Tibial artery (tissue), 4 donors: ENCODE results near the gene RIMS1.

ENCODE experiments used
- DNase-seq, 2 donors: peaks; one replicate each; pipeline ENCODE4 v3.0.0-alpha.2; 2019
- H3K27ac ChIP-seq, 2 donors: fragments of 200-600 bp; sonication (generic) in 1 of 2; 1 replicate in 1 of 2; 2 replicates in 1 of 2; pipeline ENCODE4 v1.5.1; 2018 to 2019; ENCODE audit warnings: mild to moderate bottlenecking in 1 of 2
- H3K27me3 ChIP-seq, 2 donors: fragments of 200-600 bp; sonication (generic) in 1 of 2; one replicate each; pipeline versions ENCODE4 v1.5.1 to v1.6.0; 2016 to 2019
- H3K36me3 ChIP-seq, 3 donors: fragments of 200-600 bp; sonication (generic) in 2 of 3; one replicate each; pipeline ENCODE4 v1.5.1; 2016 to 2019; ENCODE audit warnings: mild to moderate bottlenecking in 2 of 3
- H3K4me1 ChIP-seq, 4 donors: fragments of 200-600 bp; sonication (generic) in 2 of 4; 1 replicate in 3 of 4; 2 replicates in 1 of 4; pipeline ENCODE4 v1.5.1; 2016 to 2019
- H3K4me3 ChIP-seq, 2 donors: fragments of 200-600 bp; sonication (generic) in 1 of 2; 1 replicate in 1 of 2; 2 replicates in 1 of 2; pipeline ENCODE4 v1.5.1; 2018 to 2019; ENCODE audit warnings: mild to moderate bottlenecking in 2 of 2
- H3K9me3 ChIP-seq, 3 donors: fragments of 200-600 bp; sonication (generic) in 1 of 3; one replicate each; pipeline ENCODE4 v1.5.1; 2016 to 2019
- CTCF ChIP-seq, 2 experiments: fragments of 200-600 bp in 1 of 2; fragments of 450-650 bp in 1 of 2; IDR thresholded peaks; one replicate each; pipeline ENCODE4 v1.5.1; 2017 to 2019; ENCODE audit warnings: antibody characterized with exemption in 2 of 2, mild to moderate bottlenecking in 1 of 2, moderate library complexity in 1 of 2
- intact Hi-C: fragments of 100-400 bp; cut with DNase I; formaldehyde crosslinking; loops from one replicate; pipeline ENCODE4 v1.15.0; 2023; ENCODE audit warnings: low total_unique reads

The RIMS1 gene

GRCh38 chr6:72363844-72364740 is 477.7 kb downstream of the RIMS1 start:
- Histone ChIP-seq H3K27me3 (no peaks in the 10 kb centered on the region), H3K27ac (no peak overlapping the region), H3K9me3 (no peaks in the 10 kb centered on the region), H3K36me3 (no peaks in the 10 kb centered on the region), H3K4me3 (no peak overlapping the region), H3K4me1 (peaks cover 0 to 9% (median 4%) of the 10 kb centered on the region in 4 donors)
- intact Hi-C loops = no loop called here
- no peak for DNase-seq
- TF ChIP-seq CTCF (IDR thresholded peaks at IDR 0.05) = no peak

DNA sequence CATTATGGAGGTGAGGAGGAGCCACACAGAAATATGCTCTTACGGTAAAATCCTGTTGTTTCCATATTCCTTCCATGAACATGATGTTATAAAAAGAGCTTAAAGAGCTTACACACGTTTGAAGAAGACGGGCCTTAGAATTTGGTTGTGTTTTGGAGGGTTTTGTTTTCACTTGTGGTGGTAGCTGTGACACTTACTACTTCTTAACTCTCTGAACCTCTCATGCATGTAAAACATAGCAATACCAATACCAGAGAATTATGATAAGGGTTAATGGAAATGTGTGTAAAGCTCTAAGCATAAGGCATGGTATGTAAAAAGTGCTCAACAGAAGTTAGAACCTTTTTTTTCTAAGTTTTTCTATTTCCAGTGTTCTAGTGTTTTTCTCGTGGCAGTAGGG is 479.4 kb downstream of the RIMS1 start:
- no peak overlapping the region for H3K4me3 ChIP-seq

DNA sequence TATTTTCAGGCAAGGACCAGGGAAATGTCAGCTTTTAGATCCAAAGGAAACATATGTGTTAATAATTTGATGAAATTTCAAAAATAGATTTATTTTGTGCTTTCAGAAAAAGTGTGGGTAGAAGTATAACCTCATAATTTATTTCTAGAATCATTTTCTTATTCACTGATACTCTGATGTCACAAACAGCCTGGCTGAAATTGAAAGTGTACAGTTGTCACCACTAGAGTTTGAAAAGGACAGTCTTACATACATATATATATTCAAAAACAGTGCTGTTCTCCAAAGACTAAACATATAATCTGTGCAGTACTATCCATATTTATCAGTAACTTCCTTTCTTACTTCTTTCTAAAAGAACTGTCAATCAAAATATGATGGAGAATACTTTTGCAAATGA is 481.1 kb downstream of the RIMS1 start:
- TF ChIP-seq CTCF (IDR thresholded peaks at IDR 0.05) = no peak
- intact Hi-C loops = no loop called here
- no peak for DNase-seq
- Histone ChIP-seq H3K4me1 (peaks cover 0 to 9% (median 4%) of the 10 kb centered on the region in 4 donors), H3K27ac (no peak overlapping the region), H3K9me3 (no peaks in the 10 kb centered on the region), H3K27me3 (no peaks in the 10 kb centered on the region), H3K36me3 (no peaks in the 10 kb centered on the region), H3K4me3 (no peak overlapping the region)

More for the DNA sequence above, 479.4 kb downstream of the RIMS1 start:
- TF ChIP-seq CTCF (IDR thresholded peaks at IDR 0.05) = no peak
- Histone ChIP-seq H3K27ac (no peak overlapping the region), H3K4me1 (peaks cover 0 to 9% (median 4%) of the 10 kb centered on the region in 4 donors), H3K9me3 (no peaks in the 10 kb centered on the region), H3K27me3 (no peaks in the 10 kb centered on the region), H3K36me3 (no peaks in the 10 kb centered on the region)
- intact Hi-C loops = no loop called here
- no peak for DNase-seq

GRCh38 chr6:72371473-72371872 is 485.1 kb downstream of the RIMS1 start:
- intact Hi-C loops = no loop called here
- no peaks in the 10 kb centered on the region for H3K4me1 ChIP-seq
- no peaks in the 10 kb centered on the region for H3K9me3 ChIP-seq
- no peak overlapping the region for H3K27ac ChIP-seq
- no peaks in the 10 kb centered on the region for H3K27me3 ChIP-seq
- no peaks in the 10 kb centered on the region for H3K36me3 ChIP-seq
- H3K4me3 ChIP-seq = no peak overlapping the region
- no peak for TF ChIP-seq CTCF (IDR thresholded peaks at IDR 0.05)
- DNase-seq = no peak

DNA sequence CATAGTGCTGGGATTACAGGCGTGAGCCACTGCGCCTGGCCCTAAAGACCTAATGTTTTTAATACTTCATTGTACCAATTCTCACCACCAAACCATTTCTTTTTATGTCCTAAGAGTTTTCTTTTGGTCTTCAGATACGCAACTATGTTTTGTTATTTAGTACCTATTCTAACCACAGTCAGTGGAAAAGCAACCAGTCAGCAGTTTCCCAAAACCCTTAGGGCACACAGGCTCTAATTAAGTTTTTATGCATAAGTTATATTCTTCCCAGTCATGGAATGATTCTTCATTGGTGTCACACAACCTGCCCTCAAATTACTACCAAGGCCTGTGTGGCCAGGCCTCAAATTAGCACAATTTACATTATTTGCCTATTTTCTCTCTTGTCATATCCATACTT is 487.8 kb downstream of the RIMS1 start:
- intact Hi-C loops = no loop called here
- Histone ChIP-seq H3K9me3 (no peaks in the 10 kb centered on the region), H3K36me3 (no peaks in the 10 kb centered on the region)

More for the DNA sequence above, 487.8 kb downstream of the RIMS1 start:
- TF ChIP-seq CTCF (IDR thresholded peaks at IDR 0.05) = no peak
- H3K4me1 ChIP-seq = no peaks in the 10 kb centered on the region
- no peak overlapping the region for H3K4me3 ChIP-seq
- DNase-seq = no peak
- H3K27ac ChIP-seq = no peak overlapping the region
- no peaks in the 10 kb centered on the region for H3K27me3 ChIP-seq
